Uterus (tissue), 2 donors: Measurements from ENCODE around the gene GATAD2A.

Experiments
- CTCF ChIP-seq, 4 experiments: fragments of 200-600 bp in 2 of 4; fragments of 450-650 bp in 2 of 4; sonication (generic) in 2 of 4; IDR thresholded peaks; one replicate each; pipeline ENCODE4 v1.5.1; 2016 to 2019; ENCODE audit warnings: antibody characterized with exemption in 4 of 4, mild to moderate bottlenecking in 2 of 4, moderate library complexity in 1 of 4
- POLR2A ChIP-seq, 2 donors: fragments of 450-650 bp; IDR thresholded peaks; one replicate each; pipeline ENCODE4 v1.6.1; 2016; ENCODE audit warnings: antibody characterized with exemption in 2 of 2, mild to moderate bottlenecking in 1 of 2, moderate library complexity in 1 of 2

DNA sequence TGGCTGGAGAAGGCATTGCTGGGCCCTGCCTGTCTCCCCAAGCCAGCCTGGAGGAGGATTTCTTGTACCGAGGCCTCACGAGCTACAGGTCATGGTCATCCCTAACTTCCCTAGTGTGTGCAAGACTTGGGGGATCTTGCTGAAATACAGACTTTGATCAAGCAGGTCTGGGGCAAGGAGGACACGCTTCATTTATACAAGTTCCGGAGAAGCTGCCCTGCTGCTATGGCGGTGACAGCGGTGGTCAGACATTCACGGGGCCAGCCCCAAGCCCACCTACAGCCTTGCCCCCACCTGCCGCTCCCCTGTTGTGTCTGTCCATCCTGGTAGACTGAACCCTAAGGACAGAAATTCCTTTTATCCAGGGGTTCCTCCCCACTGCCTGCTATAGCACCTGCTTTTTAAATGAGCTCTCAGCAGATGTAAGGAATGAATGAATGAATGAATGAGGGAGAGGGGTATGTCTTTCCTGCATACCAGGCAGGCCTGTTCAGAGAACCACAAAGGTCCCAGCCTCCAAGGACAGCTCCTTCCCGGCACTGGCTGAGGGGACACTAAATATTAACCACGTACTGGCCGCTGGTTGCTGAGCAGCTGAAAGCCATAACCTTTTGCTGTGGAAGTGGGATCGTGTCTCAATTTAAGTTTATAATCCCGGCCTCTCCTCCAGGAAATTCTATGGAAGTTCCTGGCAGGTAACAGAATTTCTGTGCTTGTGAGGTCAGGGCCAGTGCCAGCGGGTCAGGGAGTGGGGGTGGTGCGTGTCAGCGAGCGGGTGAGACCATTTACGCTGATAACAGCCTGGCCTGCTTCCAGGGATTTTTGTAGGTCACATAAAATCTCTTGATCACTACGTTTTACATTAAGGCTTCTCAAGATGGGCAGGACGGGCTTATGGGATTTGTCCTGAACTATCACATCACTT, 82.7 kb downstream of the GATAD2A start:
- TF ChIP-seq CTCF (IDR thresholded peaks at IDR 0.05) (no peak), POLR2A (IDR thresholded peaks at IDR 0.05) (no peak)
